Sigmoid colon (tissue), 7 donors: Measurements from ENCODE around the gene CYGB. TPM values are rescaled to one million over a fixed set of nuclear protein-coding genes. Genes with fewer than 3 reads are reported as not detected.

ENCODE experiments used
- DNase-seq: peaks from one replicate; pipeline ENCODE4 v3.0.0-alpha.2; 2019
- H3K27ac ChIP-seq, 4 donors: fragments of 200-600 bp; sonication (generic); one replicate each; pipeline ENCODE4 v1.5.1; 2016 to 2019; ENCODE audit warnings: mild to moderate bottlenecking in 1 of 4
- H3K27me3 ChIP-seq, 3 donors: fragments of 200-600 bp; sonication (generic); one replicate each; pipeline ENCODE4 v1.5.1; 2019; ENCODE audit warnings: mild to moderate bottlenecking in 1 of 3
- H3K36me3 ChIP-seq, 4 donors: fragments of 200-600 bp; sonication (generic); one replicate each; pipeline ENCODE4 v1.5.1; 2016 to 2019
- H3K4me1 ChIP-seq, 4 donors: fragments of 200-600 bp; sonication (generic); one replicate each; pipeline ENCODE4 v1.5.1; 2017 to 2019
- H3K4me3 ChIP-seq, 4 donors: fragments of 200-600 bp; sonication (generic); one replicate each; pipeline ENCODE4 v1.5.1; 2017 to 2019; ENCODE audit warnings: mild to moderate bottlenecking in 2 of 4, moderate library complexity in 1 of 4
- H3K9me3 ChIP-seq, 4 donors: fragments of 200-600 bp in 3 of 4; sonication (generic) in 3 of 4; one replicate each; pipeline versions ENCODE4 v1.5.1 to v1.6.1; 2013 to 2019
- EP300 ChIP-seq, 4 donors: sonication (generic); formaldehyde crosslinking; IDR thresholded peaks; one replicate each; pipeline ENCODE4 v1.6.1; 2017; ENCODE audit warnings: antibody characterized with exemption in 4 of 4
- POLR2A ChIP-seq, 2 donors: fragments of 450-650 bp; IDR thresholded peaks; one replicate each; pipeline ENCODE4 v1.6.1; 2016; ENCODE audit warnings: antibody characterized with exemption in 2 of 2, mild to moderate bottlenecking in 2 of 2, moderate library complexity in 2 of 2
- POLR2AphosphoS5 ChIP-seq, 4 donors: sonication (generic); formaldehyde crosslinking; IDR thresholded peaks; one replicate each; pipeline ENCODE4 v1.6.1; 2017; ENCODE audit warnings: antibody characterized with exemption in 4 of 4
- WGBS, 2 donors: extraction: QIAGEN DNeasy Blood & Tissue Kit; methylation state at CpG; one replicate each; pipeline ENCODE4 v1.1.7; 2013; 5-methylcytosine and 5-hydroxymethylcytosine counted together
- intact Hi-C: fragments of 100-400 bp; cut with DNase I; formaldehyde crosslinking; loops from one replicate; pipeline ENCODE4 v1.15.1; 2023
- polyA plus RNA-seq, 3 donors: library from polyadenylated mRNA; stranded (reverse); fragments of 200-250 nt; gene quantifications; one replicate each; pipeline ENCODE4 v1.2.3, GENCODE V29; 2013
- total RNA-seq, 4 donors: library from RNA; depleted of rRNA; stranded (reverse); fragments of >200 nt; gene quantifications; one replicate each; pipeline ENCODE4 v1.1.0, GENCODE V29; 2016
- TF ChIP-seq, protein P1 (sequence below), 4 experiments: fragments of 450-650 bp in 3 of 4; fragments of 200-600 bp in 1 of 4; IDR thresholded peaks; one replicate each; pipeline ENCODE4 v1.5.1; 2016 to 2019; ENCODE audit warnings: antibody characterized with exemption in 4 of 4, mild to moderate bottlenecking in 3 of 4, moderate library complexity in 2 of 4
- donor health status: healthy with polysubstance abuse.
- donor health status: Bipolar disorder and iron deficiency.
- donor health status: healthy.

Gene CYGB
- total and polyA plus RNA-seq, 7 donors = 9.7 to 33.4 (median 19.0) TPM

DNA sequence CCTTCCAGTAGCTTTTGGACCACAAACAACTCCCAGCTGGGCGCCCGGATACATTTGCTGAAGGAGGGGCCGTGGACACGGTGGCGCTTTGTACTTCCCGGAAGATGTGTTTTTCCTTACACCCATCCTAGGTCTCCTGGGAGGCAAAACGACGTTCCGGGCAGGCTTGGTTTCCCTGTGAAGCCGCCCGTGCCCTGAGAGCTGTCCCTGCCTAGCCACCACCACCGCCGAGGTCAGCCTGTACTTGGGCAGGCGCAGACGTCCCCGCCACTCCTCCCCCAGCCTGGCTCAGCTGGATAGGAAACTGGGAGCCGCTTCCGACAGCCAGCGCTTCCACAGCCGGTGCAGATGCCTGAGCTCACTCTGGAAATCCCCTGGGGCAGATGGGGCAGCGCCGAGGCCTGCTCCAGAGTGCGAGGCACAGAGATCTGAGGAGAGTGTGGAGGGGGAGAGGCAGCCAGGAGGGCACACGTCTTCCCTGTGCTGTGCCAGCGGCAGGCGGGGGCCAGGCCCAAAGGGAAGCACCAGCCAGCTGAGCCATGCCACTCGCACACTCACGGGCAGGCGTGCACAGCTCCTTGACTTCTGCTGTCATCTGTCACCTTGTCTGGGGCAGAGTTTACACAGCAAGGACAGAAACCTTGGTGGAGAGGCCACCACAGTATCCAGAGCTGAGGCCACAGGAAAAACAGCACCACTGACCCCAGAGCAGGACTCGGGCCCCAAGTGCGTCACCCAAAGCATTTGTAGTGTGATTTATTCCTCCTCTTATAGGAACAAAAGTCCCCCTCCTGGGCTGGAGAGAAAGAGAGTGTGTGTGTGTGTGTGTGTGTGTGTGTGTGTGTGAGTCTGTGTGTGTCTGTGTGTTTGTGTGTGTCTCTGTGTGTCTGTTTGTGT is 39.3 kb downstream of the CYGB start:
- intact Hi-C loops = no loop called here
- no peaks in the 10 kb centered on the region for H3K27me3 ChIP-seq
- TF ChIP-seq POLR2AphosphoS5 (IDR thresholded peaks at IDR 0.05) (peak in 2 of 4 donors; percentile 30 to 32), EP300 (IDR thresholded peaks at IDR 0.05) (no peak)
- 43 to 60% methylated on average over 31 of the region's 31 CpGs for WGBS, 2 donors
- peaks cover 0 to 39% (median 32%) of the 10 kb centered on the region in 4 donors for H3K4me1 ChIP-seq
- H3K27ac ChIP-seq = peak overlapping the region; percentile 69 to 78 (median 76)
- peak; percentile 89 for DNase-seq
- no peaks in the 10 kb centered on the region for H3K36me3 ChIP-seq
- H3K4me3 ChIP-seq = peak overlapping the region in 2 of 4 donors; percentile 20 to 61
- H3K9me3 ChIP-seq = no peaks in the 10 kb centered on the region

DNA sequence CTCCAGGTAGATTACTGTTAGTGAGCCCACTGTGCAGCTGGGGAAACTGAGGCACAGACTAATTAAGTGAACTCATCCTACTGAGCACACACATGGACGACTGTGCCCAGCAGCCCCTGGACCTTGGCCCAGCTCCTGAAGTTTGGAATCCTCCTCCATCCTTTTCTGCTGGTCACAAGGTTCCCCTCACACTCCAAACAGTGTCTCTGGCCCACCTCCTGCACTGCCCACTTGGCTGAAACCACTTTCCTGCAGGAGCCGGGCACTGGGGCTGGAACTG is 39.9 kb downstream of the CYGB start:
- Histone ChIP-seq H3K4me1 (peaks cover 0 to 39% (median 32%) of the 10 kb centered on the region in 4 donors), H3K27me3 (no peaks in the 10 kb centered on the region), H3K4me3 (peak overlapping the region in 2 of 4 donors; percentile 20 to 61), H3K36me3 (no peaks in the 10 kb centered on the region), H3K27ac (peak overlapping the region; percentile 69 to 78 (median 76)), H3K9me3 (no peaks in the 10 kb centered on the region)
- DNase-seq = no peak
- 54 to 67% methylated on average over 2 of the region's 2 CpGs for WGBS, 2 donors
- TF ChIP-seq POLR2A (IDR thresholded peaks at IDR 0.05) (no peak), EP300 (IDR thresholded peaks at IDR 0.05) (no peak), POLR2AphosphoS5 (IDR thresholded peaks at IDR 0.05) (no peak)
- TF ChIP-seq, protein P1, sequence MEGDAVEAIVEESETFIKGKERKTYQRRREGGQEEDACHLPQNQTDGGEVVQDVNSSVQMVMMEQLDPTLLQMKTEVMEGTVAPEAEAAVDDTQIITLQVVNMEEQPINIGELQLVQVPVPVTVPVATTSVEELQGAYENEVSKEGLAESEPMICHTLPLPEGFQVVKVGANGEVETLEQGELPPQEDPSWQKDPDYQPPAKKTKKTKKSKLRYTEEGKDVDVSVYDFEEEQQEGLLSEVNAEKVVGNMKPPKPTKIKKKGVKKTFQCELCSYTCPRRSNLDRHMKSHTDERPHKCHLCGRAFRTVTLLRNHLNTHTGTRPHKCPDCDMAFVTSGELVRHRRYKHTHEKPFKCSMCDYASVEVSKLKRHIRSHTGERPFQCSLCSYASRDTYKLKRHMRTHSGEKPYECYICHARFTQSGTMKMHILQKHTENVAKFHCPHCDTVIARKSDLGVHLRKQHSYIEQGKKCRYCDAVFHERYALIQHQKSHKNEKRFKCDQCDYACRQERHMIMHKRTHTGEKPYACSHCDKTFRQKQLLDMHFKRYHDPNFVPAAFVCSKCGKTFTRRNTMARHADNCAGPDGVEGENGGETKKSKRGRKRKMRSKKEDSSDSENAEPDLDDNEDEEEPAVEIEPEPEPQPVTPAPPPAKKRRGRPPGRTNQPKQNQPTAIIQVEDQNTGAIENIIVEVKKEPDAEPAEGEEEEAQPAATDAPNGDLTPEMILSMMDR (IDR thresholded peaks at IDR 0.05) = no peak
- intact Hi-C loops = no loop called here

DNA sequence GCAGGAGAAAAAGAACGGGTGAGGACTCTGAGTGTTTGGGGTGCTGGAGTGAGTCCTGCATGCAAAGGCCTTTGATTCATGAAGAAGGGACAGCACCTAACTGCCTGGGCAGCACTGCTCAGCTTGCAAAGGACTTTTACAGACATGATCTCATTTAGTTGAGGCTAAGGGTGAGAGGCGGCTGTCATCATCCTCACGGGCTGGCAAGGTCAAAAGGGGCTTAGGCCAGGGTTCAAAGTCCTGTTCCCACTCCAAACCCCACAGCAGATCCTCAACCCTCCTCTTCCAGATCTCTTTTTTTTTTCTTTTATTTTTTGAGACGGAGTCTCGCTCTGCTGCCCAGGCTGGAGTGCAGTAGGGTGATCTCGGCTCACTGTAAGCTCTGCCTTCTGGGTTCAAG is 41.0 kb downstream of the CYGB start:
- Histone ChIP-seq H3K9me3 (no peaks in the 10 kb centered on the region), H3K27me3 (no peaks in the 10 kb centered on the region), H3K4me3 (no peak overlapping the region), H3K27ac (peak overlapping the region in 1 of 4 donors; percentile 8), H3K4me1 (peaks cover 0 to 31% (median 25%) of the 10 kb centered on the region in 4 donors), H3K36me3 (no peaks in the 10 kb centered on the region)
- 81 to 90% methylated on average over 6 of the region's 6 CpGs for WGBS, 2 donors
- TF ChIP-seq POLR2AphosphoS5 (IDR thresholded peaks at IDR 0.05) (no peak), EP300 (IDR thresholded peaks at IDR 0.05) (no peak), POLR2A (IDR thresholded peaks at IDR 0.05) (no peak)
- TF ChIP-seq, protein P1 (IDR thresholded peaks at IDR 0.05) = no peak
- no peak for DNase-seq
- intact Hi-C loops = no loop called here

DNA sequence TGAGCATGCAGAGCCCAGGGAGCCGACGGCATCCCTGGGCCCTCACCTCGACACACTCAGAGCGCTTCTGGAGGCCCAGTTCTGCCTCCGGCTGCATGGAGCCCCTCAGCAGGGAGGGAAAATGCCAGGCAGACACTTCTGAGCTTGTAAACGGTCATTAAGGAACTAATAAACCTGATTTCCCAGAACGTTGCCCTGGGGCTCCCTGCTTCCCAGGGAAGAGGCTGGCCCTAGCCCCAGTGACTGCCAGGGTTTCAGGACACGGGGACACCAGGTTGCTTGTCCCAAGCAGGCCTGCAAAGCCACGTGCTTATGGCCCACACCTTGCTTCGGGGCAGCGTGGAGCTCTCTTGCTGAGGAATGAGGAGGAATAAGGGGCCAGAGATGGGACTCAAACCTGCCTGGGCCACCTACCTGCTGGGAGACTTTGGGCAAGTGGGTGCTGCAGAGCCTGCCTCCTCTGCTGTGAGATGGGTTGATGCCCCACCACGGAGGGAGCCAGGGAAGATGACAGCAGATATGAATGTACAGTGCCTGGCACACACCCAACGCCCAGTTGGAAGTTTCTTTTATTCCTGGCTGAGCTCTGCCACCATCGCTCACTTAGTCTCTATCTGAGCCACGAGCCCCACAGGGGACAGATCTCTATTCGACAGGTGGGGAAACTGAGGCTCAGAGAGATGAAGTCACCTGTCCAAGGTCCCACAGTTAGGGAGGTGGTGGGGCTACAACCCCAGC is 41.7 kb downstream of the CYGB start:
- H3K9me3 ChIP-seq = no peaks in the 10 kb centered on the region
- no peak for DNase-seq
- H3K27me3 ChIP-seq = no peaks in the 10 kb centered on the region
- 83 to 90% methylated on average over 16 of the region's 16 CpGs for WGBS, 2 donors
- peak overlapping the region in 1 of 4 donors; percentile 8 for H3K27ac ChIP-seq
- no peak overlapping the region for H3K4me3 ChIP-seq
- intact Hi-C loops = no loop called here
- H3K4me1 ChIP-seq = peaks cover 0 to 26% (median 19%) of the 10 kb centered on the region in 4 donors
- no peak for TF ChIP-seq POLR2A (IDR thresholded peaks at IDR 0.05)
- TF ChIP-seq EP300 (IDR thresholded peaks at IDR 0.05) = no peak
- TF ChIP-seq, protein P1 (IDR thresholded peaks at IDR 0.05) = no peak
- TF ChIP-seq POLR2AphosphoS5 (IDR thresholded peaks at IDR 0.05) = no peak
- no peaks in the 10 kb centered on the region for H3K36me3 ChIP-seq
